ENCODE results near the gene TTN. TPM values are rescaled to one million over a fixed set of nuclear protein-coding genes. Genes with fewer than 3 reads are reported as not detected.

Gene TTN
- total RNA-seq, 6 donors from 2014 or later: 13.8 to 895 (median 119) TPM

DNA sequence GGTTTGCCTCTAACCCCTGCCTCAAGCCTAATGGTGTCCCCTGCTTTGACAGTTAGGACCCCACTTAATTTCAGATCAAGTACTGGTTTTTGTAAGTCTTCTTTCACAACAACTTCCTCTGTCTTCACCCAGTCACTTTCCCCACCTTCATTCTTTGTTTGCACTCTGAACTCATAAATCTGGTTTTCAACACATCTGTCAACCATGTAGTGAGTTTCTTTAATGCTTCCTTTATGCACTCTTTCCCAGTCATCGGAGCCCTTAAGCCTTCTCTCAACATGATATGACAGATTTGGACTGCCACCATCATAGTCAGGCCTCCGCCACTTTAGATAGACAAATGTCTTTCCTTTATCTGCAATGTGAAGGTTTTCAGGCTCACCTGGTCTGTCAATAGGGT, 217.9 kb downstream of the TTN start:
- Histone ChIP-seq H3K4me3 (no peak overlapping the region), H3K27me3 (no peaks in the 10 kb centered on the region), H3K4me1 (no peaks in the 10 kb centered on the region), H3K9me3 (no peaks in the 10 kb centered on the region), H3K36me3 (peaks cover 0 to 40% (median 24%) of the 10 kb centered on the region in 4 donors), H3K27ac (no peak overlapping the region)
- no peak for DNase-seq
- TF ChIP-seq, protein P1, sequence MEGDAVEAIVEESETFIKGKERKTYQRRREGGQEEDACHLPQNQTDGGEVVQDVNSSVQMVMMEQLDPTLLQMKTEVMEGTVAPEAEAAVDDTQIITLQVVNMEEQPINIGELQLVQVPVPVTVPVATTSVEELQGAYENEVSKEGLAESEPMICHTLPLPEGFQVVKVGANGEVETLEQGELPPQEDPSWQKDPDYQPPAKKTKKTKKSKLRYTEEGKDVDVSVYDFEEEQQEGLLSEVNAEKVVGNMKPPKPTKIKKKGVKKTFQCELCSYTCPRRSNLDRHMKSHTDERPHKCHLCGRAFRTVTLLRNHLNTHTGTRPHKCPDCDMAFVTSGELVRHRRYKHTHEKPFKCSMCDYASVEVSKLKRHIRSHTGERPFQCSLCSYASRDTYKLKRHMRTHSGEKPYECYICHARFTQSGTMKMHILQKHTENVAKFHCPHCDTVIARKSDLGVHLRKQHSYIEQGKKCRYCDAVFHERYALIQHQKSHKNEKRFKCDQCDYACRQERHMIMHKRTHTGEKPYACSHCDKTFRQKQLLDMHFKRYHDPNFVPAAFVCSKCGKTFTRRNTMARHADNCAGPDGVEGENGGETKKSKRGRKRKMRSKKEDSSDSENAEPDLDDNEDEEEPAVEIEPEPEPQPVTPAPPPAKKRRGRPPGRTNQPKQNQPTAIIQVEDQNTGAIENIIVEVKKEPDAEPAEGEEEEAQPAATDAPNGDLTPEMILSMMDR (IDR thresholded peaks at IDR 0.05): no peak
- no peak for TF ChIP-seq POLR2A (IDR thresholded peaks at IDR 0.05)
- no peak for TF ChIP-seq POLR2AphosphoS5 (IDR thresholded peaks at IDR 0.05)
- no peak for TF ChIP-seq EP300 (IDR thresholded peaks at IDR 0.05)
- 92 to 97% methylated on average over 2 of the region's 2 CpGs for WGBS, 2 donors
- ATAC-seq (ENCODE audit: low FRiP score in 2 of 2): no peak

DNA sequence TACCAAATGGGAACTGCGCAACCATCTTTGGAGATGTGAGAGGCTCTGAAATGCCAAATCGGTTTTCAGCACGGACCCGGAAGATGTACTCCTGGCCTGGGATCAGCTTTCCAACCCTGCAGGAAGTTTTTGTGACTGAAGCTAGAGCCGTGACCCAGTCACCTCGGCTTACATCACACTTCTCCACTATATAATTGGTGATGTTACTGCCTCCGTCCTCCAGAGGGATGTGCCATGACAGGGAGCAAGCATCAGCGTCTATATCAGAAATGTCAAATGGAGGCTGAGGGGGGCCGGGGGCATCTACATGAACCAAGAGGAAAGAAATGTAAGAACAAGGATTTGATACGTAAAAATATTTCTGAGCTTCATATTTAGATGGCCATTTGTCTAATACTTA, 222.6 kb downstream of the TTN start:
- TF ChIP-seq, protein P1 (IDR thresholded peaks at IDR 0.05): no peak
- TF ChIP-seq POLR2AphosphoS5 (IDR thresholded peaks at IDR 0.05): no peak
- no peak for TF ChIP-seq EP300 (IDR thresholded peaks at IDR 0.05)
- TF ChIP-seq POLR2A (IDR thresholded peaks at IDR 0.05): no peak
- WGBS, 2 donors: 94 to 96% methylated on average over 10 of the region's 10 CpGs
- H3K27me3 ChIP-seq: no peaks in the 10 kb centered on the region
- ATAC-seq (ENCODE audit: low FRiP score in 2 of 2) (no peak), DNase-seq (no peak)
- H3K27ac ChIP-seq: no peak overlapping the region
- peaks cover 5 to 30% (median 11%) of the 10 kb centered on the region in 4 donors for H3K36me3 ChIP-seq
- no peaks in the 10 kb centered on the region for H3K9me3 ChIP-seq
- H3K4me1 ChIP-seq: no peaks in the 10 kb centered on the region
- no peak overlapping the region for H3K4me3 ChIP-seq

DNA sequence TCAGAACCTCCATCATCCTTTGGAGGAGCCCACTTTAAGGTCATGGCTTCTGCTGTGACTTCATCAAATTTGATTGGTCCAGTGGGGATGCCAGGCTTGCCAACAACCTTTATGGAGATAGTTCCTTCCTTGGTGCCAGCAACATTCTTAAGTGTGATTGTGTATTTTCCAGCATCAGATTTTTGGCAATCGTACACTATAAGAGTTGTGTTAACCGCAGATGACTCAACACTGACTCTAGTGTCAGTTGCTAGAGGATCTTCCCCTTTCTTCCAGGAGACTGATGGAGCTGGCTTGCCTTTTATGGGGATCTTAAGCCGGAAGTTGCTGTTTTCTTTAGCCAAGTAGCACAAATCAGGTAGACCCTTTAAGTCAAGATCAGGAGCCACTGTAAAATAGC, 228.2 kb downstream of the TTN start:
- no peaks in the 10 kb centered on the region for H3K9me3 ChIP-seq
- WGBS, 2 donors: 88 to 98% methylated on average over 3 of the region's 3 CpGs
- no peak for ATAC-seq (ENCODE audit: low FRiP score in 2 of 2)
- peaks cover 19 to 50% (median 37%) of the 10 kb centered on the region in 4 donors for H3K36me3 ChIP-seq
- H3K27me3 ChIP-seq: no peaks in the 10 kb centered on the region
- no peak overlapping the region for H3K4me3 ChIP-seq
- no peaks in the 10 kb centered on the region for H3K4me1 ChIP-seq
- DNase-seq: no peak
- TF ChIP-seq EP300 (IDR thresholded peaks at IDR 0.05) (no peak), POLR2AphosphoS5 (IDR thresholded peaks at IDR 0.05) (no peak), POLR2A (IDR thresholded peaks at IDR 0.05) (no peak)
- TF ChIP-seq, protein P1 (IDR thresholded peaks at IDR 0.05): no peak
- no peak overlapping the region for H3K27ac ChIP-seq

DNA sequence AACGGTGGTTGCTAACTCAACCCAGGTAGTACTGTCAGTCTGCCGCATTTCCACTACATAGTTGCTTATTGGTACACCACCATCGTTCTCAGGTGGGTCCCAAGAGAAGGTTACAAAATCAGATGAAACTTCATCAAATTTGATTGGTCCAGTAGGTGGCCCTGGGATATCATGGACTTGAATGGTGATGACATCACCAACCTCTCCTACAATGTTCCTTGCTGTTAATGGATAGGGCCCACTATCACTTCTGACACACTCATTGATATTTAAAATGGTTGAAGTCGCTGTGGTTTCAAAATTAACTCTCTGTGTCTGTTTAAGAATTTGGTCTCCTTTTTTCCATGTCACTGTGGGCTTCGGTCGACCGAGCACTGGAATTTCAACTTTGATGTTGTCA, 232.4 kb downstream of the TTN start:
- H3K9me3 ChIP-seq: no peaks in the 10 kb centered on the region
- H3K27me3 ChIP-seq: no peaks in the 10 kb centered on the region
- H3K4me1 ChIP-seq: no peaks in the 10 kb centered on the region
- peaks cover 17 to 76% (median 35%) of the 10 kb centered on the region in 4 donors for H3K36me3 ChIP-seq
- no peak for ATAC-seq (ENCODE audit: low FRiP score in 2 of 2)
- H3K4me3 ChIP-seq: no peak overlapping the region
- DNase-seq: no peak
- TF ChIP-seq POLR2AphosphoS5 (IDR thresholded peaks at IDR 0.05) (no peak), POLR2A (IDR thresholded peaks at IDR 0.05) (no peak), EP300 (IDR thresholded peaks at IDR 0.05) (no peak)
- TF ChIP-seq, protein P1 (IDR thresholded peaks at IDR 0.05): no peak
- 96 to 97% methylated on average over 7 of the region's 7 CpGs for WGBS, 2 donors
- no peak overlapping the region for H3K27ac ChIP-seq

DNA sequence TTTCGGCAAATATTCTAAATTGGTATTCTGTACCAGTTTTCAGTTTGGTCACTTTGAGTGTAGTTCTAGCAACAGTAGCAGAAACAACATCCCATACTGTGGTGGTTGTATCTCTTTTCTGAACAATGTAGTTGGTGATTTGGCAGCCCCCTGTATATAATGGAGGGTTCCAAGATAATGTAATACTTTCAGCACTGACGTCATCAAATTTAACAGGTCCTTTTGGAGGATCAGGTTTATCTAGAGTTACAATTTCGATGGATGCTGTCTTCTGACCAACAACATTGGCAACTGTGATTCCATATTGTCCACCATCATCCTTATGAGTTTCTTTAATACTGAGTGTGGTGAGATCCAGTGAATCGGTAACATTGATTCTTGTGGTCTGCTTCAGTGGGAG, 239.0 kb downstream of the TTN start:
- H3K27me3 ChIP-seq: no peaks in the 10 kb centered on the region
- no peak overlapping the region for H3K27ac ChIP-seq
- H3K36me3 ChIP-seq: peaks cover 0 to 75% (median 7%) of the 10 kb centered on the region in 4 donors
- TF ChIP-seq POLR2A (IDR thresholded peaks at IDR 0.05) (no peak), EP300 (IDR thresholded peaks at IDR 0.05) (no peak), POLR2AphosphoS5 (IDR thresholded peaks at IDR 0.05) (no peak)
- TF ChIP-seq, protein P1 (IDR thresholded peaks at IDR 0.05): no peak
- ATAC-seq (ENCODE audit: low FRiP score in 2 of 2) (no peak), DNase-seq (no peak)
- no peaks in the 10 kb centered on the region for H3K4me1 ChIP-seq
- H3K9me3 ChIP-seq: no peaks in the 10 kb centered on the region
- no peak overlapping the region for H3K4me3 ChIP-seq
- WGBS, 2 donors: 99 to 100% methylated on average over 4 of the region's 4 CpGs

Data from upper lobe of left lung (tissue), 6 donors.